Activated CD4-positive, CD25-positive, alpha-beta regulatory T cell treated with anti-CD3 and anti-CD28 coated beads, Interleukin-2, amount 50 U/mL, for 24 hours (primary cell): ENCODE data around the gene EP300.
A peak's percentile ranks its signal among the peaks of the same experiment; 100 is the strongest.
"Not testable (repeated sequence)": the region's sequence is repeated elsewhere in the genome, so short reads cannot be mapped to it uniquely, and the experiment has no call there.

Experiments
- ATAC-seq, 2 donors: fragments of 150-1000 bp; cut with Tn5 transposase; one replicate each; pipeline ENCODE4 v1.10.0; 2021; ENCODE audit warnings: mild to moderate bottlenecking in 1 of 2, moderate library complexity in 1 of 2

The EP300 gene

DNA sequence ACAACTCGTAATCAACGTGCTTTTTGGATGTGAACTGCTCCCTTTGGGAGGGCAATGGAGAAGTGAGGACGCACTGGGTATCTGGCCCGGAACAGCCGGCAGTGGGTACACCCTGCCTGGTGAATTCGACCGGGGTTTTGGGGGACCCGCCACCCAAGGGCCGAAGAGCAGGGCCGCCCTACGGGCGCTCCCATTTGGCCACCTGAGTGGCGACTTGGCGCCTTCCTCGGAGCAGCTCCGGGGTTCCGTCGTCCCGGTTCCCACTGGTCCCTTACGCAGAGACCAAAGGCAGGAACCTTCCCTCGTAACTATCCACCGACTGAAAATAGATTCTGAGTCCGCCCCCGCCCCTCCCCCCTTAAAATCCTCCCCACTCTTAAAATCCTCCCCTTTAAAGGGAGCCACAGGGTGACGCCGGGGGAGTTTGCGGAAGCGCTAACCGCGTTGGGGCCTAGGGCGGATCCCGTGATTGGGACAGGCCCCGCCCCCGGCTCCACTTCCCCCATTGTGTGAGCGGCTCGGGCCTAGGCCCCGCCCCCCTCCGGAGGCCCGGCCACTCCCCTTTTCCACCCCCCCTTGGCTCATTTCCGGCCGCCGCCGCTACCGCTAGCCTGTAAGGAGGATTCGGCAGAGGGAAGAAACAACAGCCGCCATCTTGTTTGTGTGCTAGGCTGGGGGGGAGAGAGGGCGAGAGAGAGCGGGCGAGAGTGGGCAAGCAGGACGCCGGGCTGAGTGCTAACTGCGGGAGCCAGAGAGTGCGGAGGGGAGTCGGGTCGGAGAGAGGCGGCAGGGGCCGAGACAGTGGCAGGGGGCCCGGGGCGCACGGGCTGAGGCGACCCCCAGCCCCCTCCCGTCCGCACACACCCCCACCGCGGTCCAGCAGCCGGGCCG lies 1.0 kb upstream of the EP300 start:
- peak; percentile 91 to 93 for ATAC-seq

DNA sequence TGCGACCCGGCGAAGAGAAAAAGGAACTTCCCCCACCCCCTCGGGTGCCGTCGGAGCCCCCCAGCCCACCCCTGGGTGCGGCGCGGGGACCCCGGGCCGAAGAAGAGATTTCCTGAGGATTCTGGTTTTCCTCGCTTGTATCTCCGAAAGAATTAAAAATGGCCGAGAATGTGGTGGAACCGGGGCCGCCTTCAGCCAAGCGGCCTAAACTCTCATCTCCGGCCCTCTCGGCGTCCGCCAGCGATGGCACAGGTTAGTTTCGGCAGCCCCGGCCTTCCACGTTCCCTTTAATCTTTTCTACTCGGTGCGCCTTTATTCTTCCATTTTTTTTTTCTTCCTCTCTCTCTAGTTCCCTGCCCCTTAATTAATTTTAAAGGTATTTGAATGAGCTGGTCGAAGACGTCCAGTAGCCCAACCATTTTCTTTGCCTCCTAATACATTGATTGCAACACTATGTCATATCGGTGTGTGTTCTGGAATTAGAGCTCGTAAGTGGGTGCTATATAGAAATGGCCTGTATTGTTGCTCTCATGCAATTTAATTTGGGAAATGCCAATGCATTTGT lies 537 bp downstream of the EP300 start:
- ATAC-seq: no peak

DNA sequence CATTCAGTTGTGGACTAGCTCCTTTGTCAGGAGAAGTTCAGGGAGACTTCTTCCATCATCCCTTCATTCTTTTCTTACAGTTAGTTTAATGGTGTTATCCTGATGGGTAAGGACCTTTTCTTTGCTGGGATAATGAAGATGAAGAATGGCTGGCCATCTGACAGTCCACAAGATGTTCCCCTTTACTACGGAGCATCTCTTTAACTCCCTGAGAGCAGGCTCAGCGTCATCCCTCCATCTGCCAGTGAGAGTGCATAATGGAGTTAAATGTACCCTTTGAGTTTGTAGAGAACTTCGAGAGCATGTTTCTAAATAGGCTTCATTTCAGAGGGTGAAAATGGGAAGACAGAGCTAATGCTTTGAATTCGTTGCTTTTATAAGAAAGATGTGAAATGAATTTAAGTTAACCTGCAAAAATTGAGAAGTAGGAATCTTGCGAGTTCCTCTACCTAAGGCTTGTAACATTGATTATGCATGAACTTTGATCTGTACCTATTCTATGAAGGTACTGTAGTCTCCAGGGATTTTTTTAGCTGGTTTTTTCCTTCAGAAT lies 1.7 kb downstream of the EP300 start:
- no peak for ATAC-seq

DNA sequence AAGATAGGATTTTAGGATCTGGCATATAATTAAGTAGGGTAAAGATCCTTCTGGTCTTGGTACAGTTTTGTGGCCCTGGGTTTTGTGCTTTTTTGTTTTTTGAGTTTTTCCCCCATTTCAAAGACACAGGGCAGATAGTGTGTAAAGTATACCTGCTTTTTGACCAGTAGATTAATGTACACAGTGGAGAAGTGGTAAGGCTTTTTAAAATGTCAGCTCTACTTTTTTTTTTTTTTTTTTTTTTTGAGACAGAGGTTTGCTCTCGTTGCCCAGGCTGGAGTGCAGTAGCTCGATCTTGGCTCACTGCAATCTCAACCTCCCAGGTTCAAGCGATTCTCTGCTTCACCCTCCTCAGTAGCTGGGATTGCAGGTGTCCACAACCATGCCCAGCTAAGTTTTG lies 4.0 kb downstream of the EP300 start:
- no peak for ATAC-seq

DNA sequence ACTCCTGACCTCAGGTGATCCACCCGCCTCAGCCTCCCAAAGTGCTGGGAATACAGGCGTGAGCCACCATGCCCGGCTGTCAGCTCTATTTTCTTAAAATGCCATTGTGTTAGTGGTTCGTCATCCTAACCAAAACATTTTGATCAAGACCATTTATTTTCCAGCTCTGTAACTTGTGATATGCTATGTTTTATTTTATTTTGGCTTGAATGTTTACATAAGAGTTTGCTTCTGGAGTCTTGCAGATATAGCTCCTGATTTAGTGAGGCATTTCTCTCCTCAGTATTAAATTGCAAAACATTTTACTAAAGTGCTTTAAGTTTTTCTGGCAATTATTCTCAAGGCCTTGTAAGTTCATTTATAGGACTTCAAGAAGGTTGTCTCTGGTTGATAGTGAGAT lies 4.4 kb downstream of the EP300 start:
- ATAC-seq: no peak

DNA sequence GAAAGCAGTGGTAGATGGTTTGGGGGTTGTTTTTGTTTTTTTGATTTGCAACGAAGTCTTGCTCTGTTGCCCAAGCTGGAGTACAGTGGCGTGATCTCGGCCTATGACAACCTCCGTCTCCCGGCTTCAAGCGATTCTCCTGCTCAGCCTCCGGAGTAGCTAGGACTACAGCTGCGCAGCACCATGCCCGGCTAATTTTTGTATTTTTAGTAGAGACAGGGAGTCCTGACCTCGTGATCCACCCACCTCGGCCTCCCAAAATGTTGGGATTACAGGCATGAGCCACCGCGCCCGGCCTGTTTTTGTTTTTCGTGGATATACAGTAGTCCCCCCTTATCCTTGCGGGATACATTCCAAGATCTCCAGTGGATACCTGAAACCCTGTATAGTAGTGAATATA lies 6.6 kb downstream of the EP300 start:
- no peak for ATAC-seq

DNA sequence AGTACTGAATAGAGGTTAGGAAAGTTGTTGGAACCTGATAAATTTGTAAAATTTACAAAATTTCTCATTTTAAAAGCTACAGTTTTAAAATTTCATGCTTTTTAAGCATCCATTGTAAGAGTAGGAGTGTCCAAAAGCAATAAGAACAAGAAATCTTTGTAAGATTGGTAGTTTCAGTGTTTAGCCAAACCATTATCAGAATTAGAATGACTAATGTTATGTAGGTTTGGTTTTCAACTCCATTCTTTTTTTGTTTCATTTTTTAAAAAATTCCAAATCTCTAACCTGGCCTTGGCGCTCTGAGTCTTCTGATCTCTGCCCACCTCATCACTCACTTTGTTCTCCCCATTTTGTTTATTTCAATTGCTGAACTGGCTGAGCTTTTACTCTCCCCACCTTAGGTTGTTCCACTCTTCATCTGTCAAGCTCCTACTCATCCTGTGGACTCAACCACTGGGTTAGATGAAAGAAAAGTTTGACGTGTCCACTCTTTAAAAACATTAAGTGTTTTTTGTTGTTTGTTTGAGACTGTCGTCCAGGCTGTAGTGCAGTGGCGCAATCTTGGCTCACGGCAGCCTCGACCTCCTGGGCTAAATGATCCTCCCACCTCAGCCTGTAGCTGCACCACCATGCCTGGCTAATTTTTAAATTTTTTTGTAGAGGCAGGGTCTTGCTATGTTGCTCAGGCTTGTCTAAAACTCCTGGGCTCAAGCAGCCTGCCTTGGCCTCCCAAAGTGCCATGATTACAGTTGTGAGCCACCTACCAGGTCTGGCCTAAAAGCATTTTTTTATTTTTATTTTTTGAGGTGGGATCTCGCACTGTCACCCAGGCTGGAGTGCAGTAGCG lies 14.0 kb downstream of the EP300 start:
- ATAC-seq: peak; percentile 62 to 63

DNA sequence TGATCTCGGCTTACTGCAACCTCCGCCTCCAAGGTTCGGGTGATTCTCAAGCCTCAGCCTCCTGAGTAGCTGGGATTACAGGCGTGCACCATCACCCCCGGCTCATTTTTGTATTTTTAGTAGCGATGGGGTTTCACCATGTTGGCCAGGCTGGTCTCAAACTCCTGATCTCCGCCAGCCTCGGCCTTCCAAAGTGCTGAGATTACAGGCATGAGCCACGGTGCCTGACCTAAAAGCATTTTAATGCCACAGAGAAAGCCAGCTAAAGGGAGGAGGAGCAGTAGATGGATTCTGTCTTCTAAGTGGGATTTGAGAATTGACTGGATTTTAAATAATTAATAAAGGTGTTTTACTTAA lies 14.6 kb downstream of the EP300 start:
- not testable (repeated sequence) for ATAC-seq

DNA sequence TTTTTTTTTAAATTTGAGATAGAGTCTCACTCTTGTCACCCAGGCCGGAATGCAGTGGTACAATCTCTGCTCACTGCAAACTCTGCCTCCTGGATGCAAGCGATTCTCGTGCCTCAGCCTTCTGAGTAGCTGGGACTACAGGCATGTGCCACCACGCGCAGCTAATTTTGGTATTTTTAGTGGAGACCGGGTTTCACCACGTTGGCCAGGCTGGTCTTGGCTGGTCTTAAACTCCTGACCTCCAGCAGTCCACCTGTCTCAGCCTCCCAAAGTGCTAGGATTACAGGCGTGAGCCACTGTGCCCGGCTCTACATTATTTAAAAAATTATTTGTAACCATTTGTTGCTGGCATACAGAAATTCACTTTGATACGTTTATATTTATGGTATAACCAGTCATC lies 18.6 kb downstream of the EP300 start:
- ATAC-seq: no peak

DNA sequence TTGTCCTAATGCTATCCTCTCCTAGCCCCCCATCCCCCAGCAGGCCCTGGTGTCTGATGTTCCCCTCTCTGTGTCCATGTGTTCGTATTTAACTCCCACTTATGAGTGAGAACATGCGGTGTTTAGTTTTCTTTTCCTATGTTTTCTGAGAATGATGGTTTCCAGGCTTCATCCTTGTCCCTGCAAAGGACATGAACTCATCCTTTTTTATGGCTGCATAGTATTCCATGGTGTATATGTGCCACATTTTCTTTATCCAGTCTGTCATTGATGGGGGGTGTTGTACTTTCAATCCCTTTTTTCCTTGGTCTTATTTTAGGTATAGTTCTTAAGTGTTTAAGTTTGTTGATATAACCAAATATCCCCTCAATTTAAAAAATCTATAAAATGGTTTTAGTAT lies 23.9 kb downstream of the EP300 start:
- no peak for ATAC-seq

DNA sequence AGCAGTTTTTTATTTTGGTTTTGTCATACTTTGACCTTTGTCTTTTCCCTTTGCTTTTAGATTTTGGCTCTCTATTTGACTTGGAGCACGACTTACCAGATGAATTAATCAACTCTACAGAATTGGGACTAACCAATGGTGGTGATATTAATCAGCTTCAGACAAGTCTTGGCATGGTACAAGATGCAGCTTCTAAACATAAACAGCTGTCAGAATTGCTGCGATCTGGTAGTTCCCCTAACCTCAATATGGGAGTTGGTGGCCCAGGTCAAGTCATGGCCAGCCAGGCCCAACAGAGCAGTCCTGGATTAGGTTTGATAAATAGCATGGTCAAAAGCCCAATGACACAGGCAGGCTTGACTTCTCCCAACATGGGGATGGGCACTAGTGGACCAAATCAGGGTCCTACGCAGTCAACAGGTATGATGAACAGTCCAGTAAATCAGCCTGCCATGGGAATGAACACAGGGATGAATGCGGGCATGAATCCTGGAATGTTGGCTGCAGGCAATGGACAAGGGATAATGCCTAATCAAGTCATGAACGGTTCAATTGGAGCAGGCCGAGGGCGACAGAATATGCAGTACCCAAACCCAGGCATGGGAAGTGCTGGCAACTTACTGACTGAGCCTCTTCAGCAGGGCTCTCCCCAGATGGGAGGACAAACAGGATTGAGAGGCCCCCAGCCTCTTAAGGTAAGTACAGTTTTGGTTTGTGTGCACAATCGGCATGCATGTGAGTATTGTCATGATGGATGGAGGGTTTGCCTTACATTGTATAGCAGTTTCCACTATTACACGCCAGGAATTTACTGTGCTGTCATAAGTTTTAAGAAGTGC lies 25.0 kb downstream of the EP300 start:
- peak in 1 of 2 donors; percentile 30 for ATAC-seq

DNA sequence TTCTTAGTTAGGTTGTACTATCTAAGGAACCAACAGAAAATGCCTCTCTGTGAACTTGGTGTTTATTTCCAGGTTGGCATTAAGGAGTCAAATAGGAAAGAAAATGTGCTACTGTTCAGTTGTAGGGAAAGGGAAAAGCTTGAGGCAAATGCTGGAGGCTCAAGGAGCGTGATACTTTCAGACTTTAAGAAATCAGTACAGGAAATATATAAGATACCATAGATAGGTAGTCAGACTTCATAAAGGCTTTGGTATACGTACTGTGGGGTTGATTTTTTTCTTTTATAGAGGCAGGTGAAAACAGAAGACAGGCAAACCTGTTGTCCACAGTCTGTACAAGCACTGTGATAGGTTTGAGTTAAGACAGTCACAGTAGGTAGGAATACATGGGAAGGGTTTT lies 30.8 kb downstream of the EP300 start:
- no peak for ATAC-seq

DNA sequence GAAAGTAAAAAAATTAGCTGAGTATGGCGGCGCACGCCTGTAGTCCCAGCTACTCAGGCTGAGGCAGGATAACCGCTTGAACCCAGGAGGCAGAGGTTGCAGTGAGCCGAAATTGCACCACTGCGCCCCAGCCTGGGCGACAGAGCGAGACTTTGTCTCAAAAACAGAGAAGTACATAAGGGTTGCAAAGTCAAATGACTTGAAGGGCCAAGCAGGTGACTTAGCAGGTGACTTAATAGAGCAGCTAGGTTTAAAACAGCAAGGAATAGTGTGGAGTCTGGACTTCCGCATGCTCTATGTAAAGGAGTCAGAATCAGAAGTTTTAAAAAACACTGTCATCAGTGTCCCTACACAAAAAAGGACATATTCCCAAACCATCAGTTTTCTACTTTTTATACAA lies 31.7 kb downstream of the EP300 start:
- no peak for ATAC-seq

DNA sequence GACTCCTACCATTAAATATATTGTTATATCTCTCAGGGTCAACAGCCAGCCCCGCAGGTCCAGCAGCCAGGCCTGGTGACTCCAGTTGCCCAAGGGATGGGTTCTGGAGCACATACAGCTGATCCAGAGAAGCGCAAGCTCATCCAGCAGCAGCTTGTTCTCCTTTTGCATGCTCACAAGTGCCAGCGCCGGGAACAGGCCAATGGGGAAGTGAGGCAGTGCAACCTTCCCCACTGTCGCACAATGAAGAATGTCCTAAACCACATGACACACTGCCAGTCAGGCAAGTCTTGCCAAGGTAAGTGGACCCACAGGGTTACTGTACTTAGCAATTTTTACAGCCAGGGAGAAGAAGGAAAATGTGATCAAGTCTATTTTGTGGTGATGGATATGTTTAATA lies 35.1 kb downstream of the EP300 start:
- ATAC-seq: no peak

DNA sequence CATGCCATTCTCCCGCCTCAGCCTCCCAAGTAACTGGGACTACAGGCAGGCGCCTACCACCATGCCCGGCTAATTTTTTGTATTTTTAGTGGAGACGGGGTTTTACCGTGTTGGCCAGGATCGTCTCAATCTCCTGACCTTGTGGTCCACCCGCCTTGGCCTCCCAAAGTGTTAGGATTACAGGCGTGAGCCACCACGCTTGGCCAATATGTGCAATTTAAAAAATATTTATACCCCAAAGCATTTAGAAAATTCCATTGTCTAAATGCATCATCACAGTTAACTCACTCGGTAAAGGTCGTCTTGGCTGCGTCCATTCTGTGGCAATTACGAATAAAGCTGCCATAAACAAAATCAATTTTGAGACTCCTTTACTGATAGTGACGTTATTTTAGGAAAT lies 36.2 kb downstream of the EP300 start:
- ATAC-seq: no peak

DNA sequence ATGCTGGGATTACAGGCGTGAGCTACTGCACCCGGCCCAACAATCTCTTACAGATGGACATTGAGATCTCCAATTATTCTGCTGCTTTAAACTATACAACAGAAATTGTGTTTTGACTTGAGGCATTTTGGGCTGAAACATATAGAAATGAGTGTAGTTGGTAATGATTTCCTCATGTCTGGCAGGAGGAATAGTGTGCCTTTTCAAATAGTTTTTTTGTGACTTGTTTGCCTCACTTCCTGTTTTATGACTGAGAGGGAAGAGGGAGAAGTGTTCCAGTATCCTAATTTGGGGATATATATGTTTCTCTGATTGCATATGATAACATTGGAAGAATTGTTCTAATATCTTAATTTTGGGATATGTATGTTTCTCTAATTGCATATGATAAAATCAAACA lies 40.2 kb downstream of the EP300 start:
- no peak for ATAC-seq

DNA sequence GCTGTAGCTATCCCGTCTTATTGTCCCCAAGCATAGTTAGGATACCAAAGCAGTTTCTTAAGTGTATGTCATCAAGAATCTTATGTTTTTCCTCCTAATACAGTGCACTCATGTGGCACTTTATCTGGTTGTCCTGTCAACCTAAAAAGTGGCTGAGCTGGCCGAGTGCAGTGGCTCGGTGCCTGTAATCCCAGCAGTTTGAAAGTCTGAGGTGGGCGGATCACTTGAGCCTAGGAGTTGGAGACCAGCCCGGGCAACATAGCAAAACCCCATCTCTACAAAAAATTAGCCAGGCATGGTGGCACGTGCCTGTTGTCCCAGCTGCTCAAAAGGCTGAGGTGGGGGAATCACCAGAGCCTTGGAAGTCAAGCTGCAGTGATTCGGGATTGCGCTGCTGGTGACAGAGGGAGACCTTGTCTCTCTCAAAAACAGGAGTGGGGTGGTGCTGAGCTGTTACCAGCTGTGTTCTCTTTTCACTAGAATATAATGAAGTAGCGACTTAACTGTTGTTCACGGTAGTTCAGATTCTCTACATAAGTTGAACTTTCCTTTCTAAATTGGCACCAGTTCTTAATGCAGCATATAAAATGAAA lies 48.1 kb downstream of the EP300 start:
- no peak for ATAC-seq

DNA sequence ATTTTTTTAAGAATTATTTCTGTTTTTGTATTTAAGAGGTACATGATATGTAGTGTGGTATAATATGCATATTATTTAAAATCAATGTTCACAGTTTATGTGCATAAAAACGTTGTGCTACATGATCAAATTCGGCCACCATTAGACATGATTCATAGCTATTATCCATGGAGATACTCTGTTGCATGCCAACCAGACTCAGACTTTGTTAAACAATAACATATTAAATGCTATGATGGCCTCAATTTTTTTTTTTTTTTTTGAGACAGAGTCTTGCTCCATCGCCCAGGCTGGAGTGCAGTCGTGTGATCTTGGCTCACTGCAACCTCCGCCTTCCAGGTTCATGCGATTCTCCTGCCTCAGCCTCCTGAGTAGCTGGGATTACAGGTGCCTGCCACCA lies 53.5 kb downstream of the EP300 start:
- ATAC-seq: not testable (repeated sequence)

DNA sequence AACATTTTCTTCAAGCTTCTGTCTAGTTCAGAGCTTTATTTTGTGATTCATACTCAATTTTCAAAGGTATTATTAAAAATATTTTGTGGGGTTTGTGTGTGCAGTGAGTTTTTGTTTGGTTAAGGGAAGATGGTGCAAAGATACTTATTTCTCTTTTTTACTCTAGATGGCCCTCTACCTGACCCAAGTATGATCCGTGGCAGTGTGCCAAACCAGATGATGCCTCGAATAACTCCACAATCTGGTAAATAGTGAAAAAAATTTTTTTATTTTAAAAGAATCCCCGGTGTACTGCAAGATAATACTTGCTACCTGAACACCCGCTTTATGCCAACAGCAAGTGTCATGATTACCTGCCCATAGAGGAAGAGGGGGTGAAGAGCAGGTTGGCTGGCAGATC lies 54.2 kb downstream of the EP300 start:
- ATAC-seq: no peak

DNA sequence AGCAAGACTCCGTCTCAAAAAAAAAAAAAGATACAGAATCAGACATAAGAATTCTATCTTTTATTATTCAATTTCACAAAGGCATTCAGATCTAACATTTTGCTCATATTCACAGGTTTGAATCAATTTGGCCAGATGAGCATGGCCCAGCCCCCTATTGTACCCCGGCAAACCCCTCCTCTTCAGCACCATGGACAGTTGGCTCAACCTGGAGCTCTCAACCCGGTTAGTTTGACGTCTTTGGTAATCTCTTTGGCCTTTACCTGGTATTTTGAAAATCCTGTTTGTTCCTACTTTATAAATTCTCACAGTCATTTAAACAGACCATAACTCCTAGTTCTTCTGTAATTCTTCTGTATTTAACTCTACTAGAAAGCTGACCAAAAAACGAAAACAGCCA lies 55.3 kb downstream of the EP300 start:
- no peak for ATAC-seq

DNA sequence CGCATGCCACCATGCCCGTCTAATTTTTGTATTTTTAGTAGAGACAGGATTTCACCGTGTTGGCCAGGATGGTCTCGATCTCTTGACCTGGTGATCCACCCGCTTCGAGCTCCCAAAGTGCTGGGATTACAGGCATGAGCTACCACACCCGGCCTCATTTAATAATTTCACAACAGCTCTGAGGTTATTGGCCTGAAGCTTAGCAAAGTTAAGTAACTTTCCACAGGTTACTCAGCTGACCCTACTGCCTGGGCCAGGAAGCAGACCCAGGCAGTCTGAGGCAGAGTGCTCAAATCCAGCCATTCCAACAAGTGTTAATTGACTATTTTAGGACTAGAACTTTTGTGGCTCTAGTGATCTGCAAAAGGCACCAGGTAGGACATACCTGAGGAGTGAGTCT lies 60.5 kb downstream of the EP300 start:
- no peak for ATAC-seq

DNA sequence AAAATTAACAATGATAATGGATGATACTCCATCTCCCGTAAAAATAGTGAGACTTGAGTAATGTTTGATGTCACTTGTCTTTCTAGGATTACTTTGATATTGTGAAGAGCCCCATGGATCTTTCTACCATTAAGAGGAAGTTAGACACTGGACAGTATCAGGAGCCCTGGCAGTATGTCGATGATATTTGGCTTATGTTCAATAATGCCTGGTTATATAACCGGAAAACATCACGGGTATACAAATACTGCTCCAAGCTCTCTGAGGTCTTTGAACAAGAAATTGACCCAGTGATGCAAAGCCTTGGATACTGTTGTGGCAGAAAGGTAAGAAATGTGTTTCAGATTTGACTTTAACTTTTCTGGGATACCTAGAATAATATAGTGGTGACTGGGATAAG lies 64.7 kb downstream of the EP300 start:
- ATAC-seq: no peak
